K562 (cell line): Measurements from ENCODE around the gene ADK. TPM values are rescaled to one million over a fixed set of nuclear protein-coding genes. Genes with fewer than 3 reads are reported as not detected.

Source experiments
- ADNP ChIP-seq: fragments of 200-800 bp; sonication (Bioruptor generic); IDR thresholded peaks from 2 replicates; pipeline ENCODE4 v1.6.1; 2016; ENCODE audit warnings: missing genetic modification characterization, missing compliant biosample characterization
- ATF1 ChIP-seq, 2 experiments: fragments of 450-650 bp in 1 of 2; IDR thresholded peaks; 2 replicates each; pipeline ENCODE4 v1.6.1; 2016; ENCODE audit warnings: missing compliant biosample characterization in 1 of 2, missing genetic modification characterization in 1 of 2
- BCOR ChIP-seq: fragments of 450-650 bp; IDR thresholded peaks from 2 replicates; pipeline ENCODE4 v1.6.1; 2016
- CEBPB ChIP-seq: fragments of 450-650 bp; IDR thresholded peaks from 2 replicates; pipeline ENCODE4 v1.6.1; 2016; ENCODE audit warnings: missing genetic modification characterization, missing compliant biosample characterization
- CHD1 ChIP-seq: fragments of 200-600 bp; sonication (generic); IDR thresholded peaks from one replicate; pipeline ENCODE4 v1.6.1; 2012; ENCODE audit warnings: mild to moderate bottlenecking, moderate library complexity, low read length, inconsistent platforms
- ETV5 ChIP-seq: sonication (generic); formaldehyde crosslinking; IDR thresholded peaks from 2 replicates; pipeline ENCODE4 v1.4.0; 2020; ENCODE audit warnings: low read depth, mild to moderate bottlenecking, missing genetic modification reagents
- ETV6 ChIP-seq, 3 experiments: fragments of 150-350 bp in 1 of 3; sonication (generic) in 1 of 3; formaldehyde crosslinking in 1 of 3; IDR thresholded peaks; 2 replicates each; pipeline versions ENCODE4 v1.6.1 to v1.8.0; 2014 to 2022; ENCODE audit warnings: borderline replicate concordance in 2 of 3, low read depth in 2 of 3, antibody characterized with exemption in 1 of 3, low read length in 1 of 3, mild to moderate bottlenecking in 1 of 3, missing genetic modification reagents in 1 of 3
- FOXK2 ChIP-seq, 2 experiments: fragments of 450-650 bp; IDR thresholded peaks in 1 of 2; conservative IDR thresholded peaks in 1 of 2; 2 replicates each; pipeline ENCODE4 v1.6.1; 2016; ENCODE audit warnings: low read depth in 2 of 2, mild to moderate bottlenecking in 1 of 2
- HDAC2 ChIP-seq: fragments of 450-650 bp; IDR thresholded peaks from 2 replicates; pipeline ENCODE4 v1.6.1; 2016; ENCODE audit warnings: mild to moderate bottlenecking
- MAFG ChIP-seq: fragments of 450-650 bp; conservative IDR thresholded peaks from 2 replicates; pipeline ENCODE4 v1.6.1; 2016; ENCODE audit warnings: missing genetic modification characterization, missing compliant biosample characterization
- PCBP2 ChIP-seq: fragments of 200-400 bp; formaldehyde crosslinking; IDR thresholded peaks from 2 replicates; pipeline ENCODE4 v1.6.1; 2018; ENCODE audit warnings: low read length, low read depth, mild to moderate bottlenecking, moderate library complexity; ENCODE audit not compliant: poor library complexity, severe bottlenecking
- PHF8 ChIP-seq: fragments of 200-600 bp; sonication (generic); IDR thresholded peaks from 2 replicates; pipeline ENCODE4 v1.6.1; 2012; ENCODE audit warnings: mixed run types, mild to moderate bottlenecking, inconsistent platforms, low read length, moderate library complexity, borderline replicate concordance
- RAD51 ChIP-seq: fragments of 450-650 bp; IDR thresholded peaks from 2 replicates; pipeline ENCODE4 v1.7.1; 2016; ENCODE audit warnings: low read depth, mild to moderate bottlenecking, borderline replicate concordance
- SMAD3 ChIP-seq: fragments of 450-650 bp; formaldehyde crosslinking; conservative IDR thresholded peaks from 2 replicates; pipeline ENCODE4 v1.4.0; 2020; ENCODE audit warnings: mild to moderate bottlenecking
- TBL1XR1 ChIP-seq, 2 experiments: IDR thresholded peaks; 2 replicates each; pipeline ENCODE4 v1.6.1; 2012; ENCODE audit warnings: improper control_type of control experiment in 2 of 2, low read length in 2 of 2, mild to moderate bottlenecking in 1 of 2
- TCF7 ChIP-seq: sonication (generic); IDR thresholded peaks from 2 replicates; pipeline ENCODE4 v1.6.1; 2016; ENCODE audit warnings: antibody characterized with exemption, borderline replicate concordance
- ZNF174 ChIP-seq: fragments of 250-450 bp; sonication (Bioruptor Pico); IDR thresholded peaks from 2 replicates; pipeline ENCODE4 v1.4.0; 2020; ENCODE audit warnings: mild to moderate bottlenecking
- ZNF445 ChIP-seq: fragments of 250-450 bp; sonication (Bioruptor Pico); IDR thresholded peaks from 2 replicates; pipeline ENCODE4 v1.4.0; 2020; ENCODE audit warnings: low read depth, mild to moderate bottlenecking, moderate library complexity
- polyA plus RNA-seq, 8 experiments: library from polyadenylated mRNA; depleted of rRNA in 4 of 8; stranded (reverse) in 5 of 8; unstranded in 3 of 8; fragments of >200 nt; fragmentation: Nextera tagmentation in 2 of 8; fragmentation: Illumina TruSeq in 1 of 8; extraction: Ambion mirVana in 2 of 8; extraction: Trizol in 1 of 8; gene quantifications; 2 replicates each; pipeline versions ENCODE4 v1.2.1 to v1.2.3, GENCODE V29; 2011 to 2014; ENCODE audit warnings: inconsistent platforms in 1 of 8, missing spikeins in 1 of 8
- total RNA-seq, 7 experiments: library from RNA; depleted of rRNA in 6 of 7; stranded (reverse); fragments of >200 nt in 6 of 7; fragmentation: Illumina TruSeq in 2 of 7; extraction: Trizol in 2 of 7; gene quantifications; 2 replicates each; pipeline versions ENCODE4 v1.2.1 to v1.2.3, GENCODE V29; 2011 to 2021; ENCODE audit warnings: low replicate concordance in 1 of 7
- TF ChIP-seq, protein P1 (sequence below): fragments of 250-450 bp; sonication (Bioruptor Pico); IDR thresholded peaks from 2 replicates; pipeline ENCODE4 v1.4.0; 2020
- TF ChIP-seq, protein P2 (sequence below): sonication (generic); formaldehyde crosslinking; IDR thresholded peaks from 2 replicates; pipeline ENCODE4 v1.8.0; 2022; ENCODE audit warnings: mild to moderate bottlenecking, missing genetic modification reagents
- TF ChIP-seq, protein P3 (sequence below): sonication (generic); formaldehyde crosslinking; IDR thresholded peaks from 2 replicates; pipeline ENCODE4 v1.8.0; 2022; ENCODE audit warnings: mild to moderate bottlenecking, low read depth, missing genetic modification reagents

Gene ADK
- total and polyA plus RNA-seq, 9 of the 15 experiments (the other 6 are each of a cell fraction or from before 2014, with no cell fraction given), result 54.2 to 97.8 (median 73.6) TPM

DNA sequence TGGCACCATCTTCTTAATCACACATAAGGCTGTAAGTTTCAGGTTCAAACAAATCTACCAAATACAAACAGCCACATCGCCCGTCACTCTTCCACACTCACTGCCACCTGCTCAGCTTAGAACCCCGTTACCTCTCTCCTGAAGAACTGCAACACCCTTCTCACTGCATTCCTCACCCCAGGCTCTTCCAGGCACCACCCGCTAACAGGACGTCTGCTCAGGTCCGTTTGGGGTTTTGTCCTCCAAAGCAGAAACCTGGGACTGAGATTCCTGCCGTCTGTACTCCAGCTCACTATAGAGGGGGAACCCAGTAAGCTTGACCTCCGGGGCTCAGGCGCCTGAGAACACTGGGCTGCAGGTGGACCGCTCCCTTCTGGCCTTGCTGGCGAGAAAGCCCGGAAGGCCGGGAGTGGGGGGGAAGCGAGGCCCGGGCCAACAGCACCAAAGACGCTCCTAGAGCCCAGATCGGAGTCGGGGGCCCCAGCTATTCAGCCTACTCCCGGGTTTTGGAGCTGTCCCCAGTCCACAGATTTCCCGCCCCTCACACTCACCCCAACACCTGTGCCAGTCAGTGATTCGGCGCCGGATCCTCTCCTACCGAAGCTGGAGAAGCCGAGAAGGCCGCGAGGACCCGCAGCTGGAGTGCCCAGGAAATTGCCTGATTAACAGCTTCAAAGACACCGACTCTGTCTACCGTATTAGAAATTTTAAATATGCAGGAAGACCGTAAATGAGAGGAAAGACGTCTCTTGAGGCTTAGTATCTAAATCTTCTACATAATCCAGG, 624 bp upstream of the ADK start, which contains the start of gene AP3M1 (continued):
- TF ChIP-seq PHF8 (peak; percentile 58), HDAC2 (peak; percentile 68; the same call in 1 of the 2 replicates), TBL1XR1 (IDR thresholded peaks at IDR 0.05; ENCODE audit: low read length in 2 of 2) (peak in 1 of 2 experiments; percentile 46; a peak in 2 of 4 replicates), ETV5 (peak; percentile 34; the same call in 1 of the 2 replicates), ATF1 (CRISPR knock-in tag; IDR thresholded peaks at IDR 0.05) (no peak), ATF1 (tag; IDR thresholded peaks at IDR 0.05) (no peak), ADNP (tag) (no peak), TCF7 (peak; percentile 99), RAD51 (no peak), BCOR (no peak; the same call in 1 of the 2 replicates), ZNF445 (CRISPR knock-in tag) (no peak), MAFG (no peak), ETV6 (IDR thresholded peaks at IDR 0.05; ENCODE audit: borderline replicate concordance in 1 of 2, low read depth in 2 of 2, low read length in 1 of 2) (no peak), ETV6 (CRISPR knock-in tag; IDR thresholded peaks at IDR 0.05; ENCODE audit: borderline replicate concordance) (no peak), CHD1 (no peak), FOXK2 (conservative IDR thresholded peaks at IDR 0.05 in 1 of 2, IDR thresholded peaks at IDR 0.05 in 1 of 2; ENCODE audit: low read depth in 2 of 2) (peak in 1 of 2 experiments; percentile 55; a peak in 1 of 4 replicates), SMAD3 (CRISPR knock-in tag) (0 out of 2 replicates have a peak, but pooled peaks have one; percentile 36), CEBPB (no peak), ZNF174 (CRISPR knock-in tag) (no peak), PCBP2 (no peak)
- TF ChIP-seq, protein P1, sequence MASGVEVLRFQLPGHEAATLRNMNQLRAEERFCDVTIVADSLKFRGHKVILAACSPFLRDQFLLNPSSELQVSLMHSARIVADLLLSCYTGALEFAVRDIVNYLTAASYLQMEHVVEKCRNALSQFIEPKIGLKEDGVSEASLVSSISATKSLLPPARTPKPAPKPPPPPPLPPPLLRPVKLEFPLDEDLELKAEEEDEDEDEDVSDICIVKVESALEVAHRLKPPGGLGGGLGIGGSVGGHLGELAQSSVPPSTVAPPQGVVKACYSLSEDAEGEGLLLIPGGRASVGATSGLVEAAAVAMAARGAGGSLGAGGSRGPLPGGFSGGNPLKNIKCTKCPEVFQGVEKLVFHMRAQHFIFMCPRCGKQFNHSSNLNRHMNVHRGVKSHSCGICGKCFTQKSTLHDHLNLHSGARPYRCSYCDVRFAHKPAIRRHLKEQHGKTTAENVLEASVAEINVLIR (CRISPR knock-in tag), result no peak
- TF ChIP-seq, protein P2, sequence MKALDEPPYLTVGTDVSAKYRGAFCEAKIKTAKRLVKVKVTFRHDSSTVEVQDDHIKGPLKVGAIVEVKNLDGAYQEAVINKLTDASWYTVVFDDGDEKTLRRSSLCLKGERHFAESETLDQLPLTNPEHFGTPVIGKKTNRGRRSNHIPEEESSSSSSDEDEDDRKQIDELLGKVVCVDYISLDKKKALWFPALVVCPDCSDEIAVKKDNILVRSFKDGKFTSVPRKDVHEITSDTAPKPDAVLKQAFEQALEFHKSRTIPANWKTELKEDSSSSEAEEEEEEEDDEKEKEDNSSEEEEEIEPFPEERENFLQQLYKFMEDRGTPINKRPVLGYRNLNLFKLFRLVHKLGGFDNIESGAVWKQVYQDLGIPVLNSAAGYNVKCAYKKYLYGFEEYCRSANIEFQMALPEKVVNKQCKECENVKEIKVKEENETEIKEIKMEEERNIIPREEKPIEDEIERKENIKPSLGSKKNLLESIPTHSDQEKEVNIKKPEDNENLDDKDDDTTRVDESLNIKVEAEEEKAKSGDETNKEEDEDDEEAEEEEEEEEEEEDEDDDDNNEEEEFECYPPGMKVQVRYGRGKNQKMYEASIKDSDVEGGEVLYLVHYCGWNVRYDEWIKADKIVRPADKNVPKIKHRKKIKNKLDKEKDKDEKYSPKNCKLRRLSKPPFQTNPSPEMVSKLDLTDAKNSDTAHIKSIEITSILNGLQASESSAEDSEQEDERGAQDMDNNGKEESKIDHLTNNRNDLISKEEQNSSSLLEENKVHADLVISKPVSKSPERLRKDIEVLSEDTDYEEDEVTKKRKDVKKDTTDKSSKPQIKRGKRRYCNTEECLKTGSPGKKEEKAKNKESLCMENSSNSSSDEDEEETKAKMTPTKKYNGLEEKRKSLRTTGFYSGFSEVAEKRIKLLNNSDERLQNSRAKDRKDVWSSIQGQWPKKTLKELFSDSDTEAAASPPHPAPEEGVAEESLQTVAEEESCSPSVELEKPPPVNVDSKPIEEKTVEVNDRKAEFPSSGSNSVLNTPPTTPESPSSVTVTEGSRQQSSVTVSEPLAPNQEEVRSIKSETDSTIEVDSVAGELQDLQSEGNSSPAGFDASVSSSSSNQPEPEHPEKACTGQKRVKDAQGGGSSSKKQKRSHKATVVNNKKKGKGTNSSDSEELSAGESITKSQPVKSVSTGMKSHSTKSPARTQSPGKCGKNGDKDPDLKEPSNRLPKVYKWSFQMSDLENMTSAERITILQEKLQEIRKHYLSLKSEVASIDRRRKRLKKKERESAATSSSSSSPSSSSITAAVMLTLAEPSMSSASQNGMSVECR (CRISPR knock-in tag), result peak; percentile 68; the same call in 1 of the 2 replicates
- TF ChIP-seq, protein P3, sequence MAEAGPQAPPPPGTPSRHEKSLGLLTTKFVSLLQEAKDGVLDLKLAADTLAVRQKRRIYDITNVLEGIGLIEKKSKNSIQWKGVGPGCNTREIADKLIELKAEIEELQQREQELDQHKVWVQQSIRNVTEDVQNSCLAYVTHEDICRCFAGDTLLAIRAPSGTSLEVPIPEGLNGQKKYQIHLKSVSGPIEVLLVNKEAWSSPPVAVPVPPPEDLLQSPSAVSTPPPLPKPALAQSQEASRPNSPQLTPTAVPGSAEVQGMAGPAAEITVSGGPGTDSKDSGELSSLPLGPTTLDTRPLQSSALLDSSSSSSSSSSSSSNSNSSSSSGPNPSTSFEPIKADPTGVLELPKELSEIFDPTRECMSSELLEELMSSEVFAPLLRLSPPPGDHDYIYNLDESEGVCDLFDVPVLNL (CRISPR knock-in tag), result 0 out of 2 replicates have a peak, but pooled peaks have one; percentile 22
